K562 (cell line): ENCODE data around the gene SLC38A2. TPM values are rescaled to one million over a fixed set of nuclear protein-coding genes. Genes with fewer than 3 reads are reported as not detected.
A peak's percentile ranks its signal among the peaks of the same experiment; 100 is the strongest.

Experiments
- CBX2 ChIP-seq: fragments of 200-600 bp; sonication (generic); IDR thresholded peaks from one replicate; pipeline ENCODE4 v1.6.1; 2012; ENCODE audit warnings: mild to moderate bottlenecking, low read length, inconsistent platforms; ENCODE audit not compliant: insufficient read depth, poor library complexity, severe bottlenecking
- FOXK1 ChIP-seq: sonication (generic); formaldehyde crosslinking; IDR thresholded peaks from 2 replicates; pipeline ENCODE4 v1.8.0; 2022; ENCODE audit warnings: missing genetic modification reagents, mild to moderate bottlenecking, borderline replicate concordance
- MYNN ChIP-seq, 2 experiments: sonication (generic); formaldehyde crosslinking in 1 of 2; IDR thresholded peaks; 2 replicates each; pipeline versions ENCODE4 v1.5.0 to v1.6.1; 2016 to 2020; ENCODE audit warnings: antibody characterized with exemption in 1 of 2, missing genetic modification reagents in 1 of 2
- NCOA1 ChIP-seq: fragments of 450-650 bp; IDR thresholded peaks from 2 replicates; pipeline ENCODE4 v1.6.1; 2016; ENCODE audit warnings: low read depth
- NR2C2 ChIP-seq, 2 experiments: fragments of 200-800 bp in 1 of 2; sonication (Bioruptor generic) in 1 of 2; sonication (generic) in 1 of 2; formaldehyde crosslinking in 1 of 2; IDR thresholded peaks; 2 replicates each; pipeline versions ENCODE4 v1.6.1 to v1.8.0; 2016 to 2022; ENCODE audit warnings: mild to moderate bottlenecking in 1 of 2, missing compliant biosample characterization in 1 of 2, missing genetic modification characterization in 1 of 2, missing genetic modification reagents in 1 of 2
- OTX1 ChIP-seq: fragments of 450-650 bp; formaldehyde crosslinking; IDR thresholded peaks from 2 replicates; pipeline ENCODE4 v1.4.0; 2022; ENCODE audit warnings: mild to moderate bottlenecking
- SAFB2 ChIP-seq: fragments of 200-400 bp; formaldehyde crosslinking; IDR thresholded peaks from 2 replicates; pipeline ENCODE4 v1.6.1; 2018; ENCODE audit warnings: borderline replicate concordance, low read length, low read depth, moderate library complexity; ENCODE audit not compliant: severe bottlenecking
- TCF7 ChIP-seq: sonication (generic); IDR thresholded peaks from 2 replicates; pipeline ENCODE4 v1.6.1; 2016; ENCODE audit warnings: antibody characterized with exemption, borderline replicate concordance
- TFAM ChIP-seq: fragments of 250-450 bp; sonication (Bioruptor Pico); conservative IDR thresholded peaks from 2 replicates; pipeline ENCODE4 v1.5.0; 2021; ENCODE audit warnings: mild to moderate bottlenecking, moderate library complexity
- YY1 ChIP-seq, 3 experiments: IDR thresholded peaks; 2 replicates each; pipeline ENCODE4 v1.6.1; 2011; ENCODE audit warnings: low read length in 2 of 3, mild to moderate bottlenecking in 2 of 3, moderate library complexity in 2 of 3, borderline replicate concordance in 1 of 3, control low read depth in 1 of 3, low read depth in 1 of 3; ENCODE audit not compliant: insufficient read depth in 3 of 3, insufficient replicate concordance in 2 of 3, control insufficient read depth in 1 of 3, insufficient read length in 1 of 3; ENCODE audit errors: extremely low read depth in 1 of 3
- ZNF436 ChIP-seq: fragments of 250-450, 450-650 bp; sonication (Bioruptor Pico); formaldehyde crosslinking; IDR thresholded peaks from 2 replicates; pipeline ENCODE4 v1.7.0; 2020; ENCODE audit warnings: mild to moderate bottlenecking
- polyA plus RNA-seq, 8 experiments: library from polyadenylated mRNA; depleted of rRNA in 4 of 8; stranded (reverse) in 5 of 8; unstranded in 3 of 8; fragments of >200 nt; fragmentation: Nextera tagmentation in 2 of 8; fragmentation: Illumina TruSeq in 1 of 8; extraction: Ambion mirVana in 2 of 8; extraction: Trizol in 1 of 8; gene quantifications; 2 replicates each; pipeline versions ENCODE4 v1.2.1 to v1.2.3, GENCODE V29; 2011 to 2014; ENCODE audit warnings: inconsistent platforms in 1 of 8, missing spikeins in 1 of 8
- total RNA-seq, 7 experiments: library from RNA; depleted of rRNA in 6 of 7; stranded (reverse); fragments of >200 nt in 6 of 7; fragmentation: Illumina TruSeq in 2 of 7; extraction: Trizol in 2 of 7; gene quantifications; 2 replicates each; pipeline versions ENCODE4 v1.2.1 to v1.2.3, GENCODE V29; 2011 to 2021; ENCODE audit warnings: low replicate concordance in 1 of 7
- TF ChIP-seq, protein P1 (sequence below): sonication (generic); formaldehyde crosslinking; IDR thresholded peaks from 2 replicates; pipeline ENCODE4 v1.8.1; 2023; ENCODE audit warnings: mild to moderate bottlenecking, missing genetic modification reagents
- TF ChIP-seq, protein P2 (sequence below): fragments of 450-650 bp; IDR thresholded peaks from 2 replicates; pipeline ENCODE4 v1.6.1; 2016
- TF ChIP-seq, protein P3 (sequence below): fragments of 250-450 bp; sonication (Bioruptor Pico); IDR thresholded peaks from 2 replicates; pipeline ENCODE4 v1.5.0; 2021
- TF ChIP-seq, protein P4 (sequence below): fragments of 450-650 bp; IDR thresholded peaks from 2 replicates; pipeline ENCODE4 v1.6.1; 2016; ENCODE audit warnings: antibody characterized with exemption
- TF ChIP-seq, protein P5 (sequence below): fragments of 450-650 bp; formaldehyde crosslinking; IDR thresholded peaks from 2 replicates; pipeline ENCODE4 v1.4.0; 2020; ENCODE audit warnings: mild to moderate bottlenecking
- TF ChIP-seq, protein P6 (sequence below): sonication (generic); formaldehyde crosslinking; IDR thresholded peaks from 2 replicates; pipeline ENCODE4 v1.8.0; 2022; ENCODE audit warnings: missing genetic modification reagents, mild to moderate bottlenecking, borderline replicate concordance

The SLC38A2 gene
- total and polyA plus RNA-seq, 9 of the 15 experiments (the other 6 are each of a cell fraction or from before 2014, with no cell fraction given) = 98.7 to 292 (median 143) TPM

DNA sequence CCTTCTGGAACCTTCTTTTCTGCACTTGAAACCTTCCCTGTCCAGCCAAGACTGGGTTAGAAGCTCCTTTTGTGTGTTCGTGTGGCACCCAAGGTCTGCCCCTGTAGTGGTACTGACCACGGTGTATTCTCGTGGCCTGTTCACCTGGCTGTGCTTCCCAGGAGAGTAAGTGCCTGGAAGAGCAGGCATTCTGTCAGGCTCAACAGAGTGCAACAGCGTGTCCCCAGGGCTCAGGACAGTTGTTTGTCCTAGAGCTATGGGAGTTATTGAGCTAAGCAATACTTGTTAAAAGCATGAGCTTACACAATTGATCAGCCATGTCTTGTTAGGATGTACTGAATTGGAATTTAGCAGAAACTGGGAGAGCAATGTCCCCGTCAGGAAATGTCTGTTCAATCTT, 12.9 kb upstream of the SLC38A2 start (continued):
- TF ChIP-seq, protein P1, sequence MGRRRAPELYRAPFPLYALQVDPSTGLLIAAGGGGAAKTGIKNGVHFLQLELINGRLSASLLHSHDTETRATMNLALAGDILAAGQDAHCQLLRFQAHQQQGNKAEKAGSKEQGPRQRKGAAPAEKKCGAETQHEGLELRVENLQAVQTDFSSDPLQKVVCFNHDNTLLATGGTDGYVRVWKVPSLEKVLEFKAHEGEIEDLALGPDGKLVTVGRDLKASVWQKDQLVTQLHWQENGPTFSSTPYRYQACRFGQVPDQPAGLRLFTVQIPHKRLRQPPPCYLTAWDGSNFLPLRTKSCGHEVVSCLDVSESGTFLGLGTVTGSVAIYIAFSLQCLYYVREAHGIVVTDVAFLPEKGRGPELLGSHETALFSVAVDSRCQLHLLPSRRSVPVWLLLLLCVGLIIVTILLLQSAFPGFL (CRISPR knock-in tag) = no peak
- TF ChIP-seq, protein P2, sequence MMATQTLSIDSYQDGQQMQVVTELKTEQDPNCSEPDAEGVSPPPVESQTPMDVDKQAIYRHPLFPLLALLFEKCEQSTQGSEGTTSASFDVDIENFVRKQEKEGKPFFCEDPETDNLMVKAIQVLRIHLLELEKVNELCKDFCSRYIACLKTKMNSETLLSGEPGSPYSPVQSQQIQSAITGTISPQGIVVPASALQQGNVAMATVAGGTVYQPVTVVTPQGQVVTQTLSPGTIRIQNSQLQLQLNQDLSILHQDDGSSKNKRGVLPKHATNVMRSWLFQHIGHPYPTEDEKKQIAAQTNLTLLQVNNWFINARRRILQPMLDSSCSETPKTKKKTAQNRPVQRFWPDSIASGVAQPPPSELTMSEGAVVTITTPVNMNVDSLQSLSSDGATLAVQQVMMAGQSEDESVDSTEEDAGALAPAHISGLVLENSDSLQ = no peak
- TF ChIP-seq SAFB2 (no peak), CBX2 (no peak), MYNN (IDR thresholded peaks at IDR 0.05) (no peak), MYNN (CRISPR knock-in tag; IDR thresholded peaks at IDR 0.05) (no peak), FOXK1 (no peak), YY1 (IDR thresholded peaks at IDR 0.05; ENCODE audit: borderline replicate concordance in 1 of 3, control insufficient read depth in 1 of 3, extremely low read depth in 1 of 3, insufficient read depth in 3 of 3, insufficient read length in 1 of 3, insufficient replicate concordance in 2 of 3, low read depth in 1 of 3, low read length in 2 of 3) (no peak), NR2C2 (CRISPR knock-in tag; IDR thresholded peaks at IDR 0.05) (no peak), NR2C2 (tag; IDR thresholded peaks at IDR 0.05) (no peak), OTX1 (CRISPR knock-in tag) (0 out of 2 replicates have a peak, but pooled peaks have one; percentile 17), NCOA1 (no peak), TCF7 (no peak), ZNF436 (CRISPR knock-in tag) (no peak), TFAM (no peak)
- TF ChIP-seq, protein P3, sequence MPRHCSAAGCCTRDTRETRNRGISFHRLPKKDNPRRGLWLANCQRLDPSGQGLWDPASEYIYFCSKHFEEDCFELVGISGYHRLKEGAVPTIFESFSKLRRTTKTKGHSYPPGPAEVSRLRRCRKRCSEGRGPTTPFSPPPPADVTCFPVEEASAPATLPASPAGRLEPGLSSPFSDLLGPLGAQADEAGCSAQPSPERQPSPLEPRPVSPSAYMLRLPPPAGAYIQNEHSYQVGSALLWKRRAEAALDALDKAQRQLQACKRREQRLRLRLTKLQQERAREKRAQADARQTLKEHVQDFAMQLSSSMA (CRISPR knock-in tag) = no peak
- TF ChIP-seq, protein P4, sequence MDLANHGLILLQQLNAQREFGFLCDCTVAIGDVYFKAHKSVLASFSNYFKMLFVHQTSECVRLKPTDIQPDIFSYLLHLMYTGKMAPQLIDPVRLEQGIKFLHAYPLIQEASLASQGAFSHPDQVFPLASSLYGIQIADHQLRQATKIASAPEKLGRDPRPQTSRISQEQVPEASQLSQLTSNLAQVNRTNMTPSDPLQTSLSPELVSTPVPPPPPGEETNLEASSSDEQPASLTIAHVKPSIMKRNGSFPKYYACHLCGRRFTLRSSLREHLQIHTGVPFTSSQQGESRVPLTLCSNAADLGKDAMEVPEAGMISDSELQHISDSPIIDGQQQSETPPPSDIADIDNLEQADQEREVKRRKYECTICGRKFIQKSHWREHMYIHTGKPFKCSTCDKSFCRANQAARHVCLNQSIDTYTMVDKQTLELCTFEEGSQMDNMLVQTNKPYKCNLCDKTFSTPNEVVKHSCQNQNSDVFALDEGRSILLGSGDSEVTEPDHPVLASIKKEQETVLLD = no peak
- TF ChIP-seq, protein P5, sequence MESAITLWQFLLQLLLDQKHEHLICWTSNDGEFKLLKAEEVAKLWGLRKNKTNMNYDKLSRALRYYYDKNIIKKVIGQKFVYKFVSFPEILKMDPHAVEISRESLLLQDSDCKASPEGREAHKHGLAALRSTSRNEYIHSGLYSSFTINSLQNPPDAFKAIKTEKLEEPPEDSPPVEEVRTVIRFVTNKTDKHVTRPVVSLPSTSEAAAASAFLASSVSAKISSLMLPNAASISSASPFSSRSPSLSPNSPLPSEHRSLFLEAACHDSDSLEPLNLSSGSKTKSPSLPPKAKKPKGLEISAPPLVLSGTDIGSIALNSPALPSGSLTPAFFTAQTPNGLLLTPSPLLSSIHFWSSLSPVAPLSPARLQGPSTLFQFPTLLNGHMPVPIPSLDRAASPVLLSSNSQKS (CRISPR knock-in tag) = no peak
- TF ChIP-seq, protein P6, sequence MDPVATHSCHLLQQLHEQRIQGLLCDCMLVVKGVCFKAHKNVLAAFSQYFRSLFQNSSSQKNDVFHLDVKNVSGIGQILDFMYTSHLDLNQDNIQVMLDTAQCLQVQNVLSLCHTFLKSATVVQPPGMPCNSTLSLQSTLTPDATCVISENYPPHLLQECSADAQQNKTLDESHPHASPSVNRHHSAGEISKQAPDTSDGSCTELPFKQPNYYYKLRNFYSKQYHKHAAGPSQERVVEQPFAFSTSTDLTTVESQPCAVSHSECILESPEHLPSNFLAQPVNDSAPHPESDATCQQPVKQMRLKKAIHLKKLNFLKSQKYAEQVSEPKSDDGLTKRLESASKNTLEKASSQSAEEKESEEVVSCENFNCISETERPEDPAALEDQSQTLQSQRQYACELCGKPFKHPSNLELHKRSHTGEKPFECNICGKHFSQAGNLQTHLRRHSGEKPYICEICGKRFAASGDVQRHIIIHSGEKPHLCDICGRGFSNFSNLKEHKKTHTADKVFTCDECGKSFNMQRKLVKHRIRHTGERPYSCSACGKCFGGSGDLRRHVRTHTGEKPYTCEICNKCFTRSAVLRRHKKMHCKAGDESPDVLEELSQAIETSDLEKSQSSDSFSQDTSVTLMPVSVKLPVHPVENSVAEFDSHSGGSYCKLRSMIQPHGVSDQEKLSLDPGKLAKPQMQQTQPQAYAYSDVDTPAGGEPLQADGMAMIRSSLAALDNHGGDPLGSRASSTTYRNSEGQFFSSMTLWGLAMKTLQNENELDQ (CRISPR knock-in tag) = no peak
